GM19239 (cell line): ENCODE results near the gene MSLN.

ENCODE experiments used
- DNase-seq: peaks from one replicate; pipeline ENCODE4 v3.0.0; 2011; ENCODE audit warnings: low spot score; ENCODE audit not compliant: insufficient read length
- FAIRE-seq: peaks from 2 replicates; lab custom pipeline; 2011; peaks lifted over from hg19 to GRCh38; lab: Jason Lieb, UNC

The MSLN gene

DNA sequence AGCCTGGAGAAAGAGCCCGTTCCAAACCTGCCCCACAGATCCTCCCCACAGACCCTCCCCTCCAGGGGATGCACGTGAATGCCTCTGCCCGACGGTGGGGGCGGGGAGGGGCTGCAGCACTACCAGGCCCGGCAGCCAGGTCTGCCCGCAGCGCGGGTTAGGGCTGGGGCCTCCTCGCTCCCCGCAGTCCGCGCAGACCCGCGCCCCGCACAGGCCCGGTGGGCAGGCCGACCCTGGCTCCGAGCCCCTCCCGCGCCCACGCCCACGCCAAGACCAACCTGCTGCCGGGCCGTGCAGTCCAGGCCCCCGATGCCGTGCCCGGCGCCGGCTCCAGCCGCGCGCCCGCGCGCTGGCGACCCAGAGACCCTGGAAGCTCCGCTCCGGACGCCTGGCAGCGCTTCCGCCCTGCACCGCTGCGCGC is 27.5 kb downstream of the MSLN start, which contains the start of gene RPUSD1:
TSS of gene RPUSD1 (minus strand) at position 404 of the 421 bp plus-strand sequence. CDS start 644 bp downstream, outside the sequence.
- DNase-seq (no peak), FAIRE-seq (no peak)

DNA sequence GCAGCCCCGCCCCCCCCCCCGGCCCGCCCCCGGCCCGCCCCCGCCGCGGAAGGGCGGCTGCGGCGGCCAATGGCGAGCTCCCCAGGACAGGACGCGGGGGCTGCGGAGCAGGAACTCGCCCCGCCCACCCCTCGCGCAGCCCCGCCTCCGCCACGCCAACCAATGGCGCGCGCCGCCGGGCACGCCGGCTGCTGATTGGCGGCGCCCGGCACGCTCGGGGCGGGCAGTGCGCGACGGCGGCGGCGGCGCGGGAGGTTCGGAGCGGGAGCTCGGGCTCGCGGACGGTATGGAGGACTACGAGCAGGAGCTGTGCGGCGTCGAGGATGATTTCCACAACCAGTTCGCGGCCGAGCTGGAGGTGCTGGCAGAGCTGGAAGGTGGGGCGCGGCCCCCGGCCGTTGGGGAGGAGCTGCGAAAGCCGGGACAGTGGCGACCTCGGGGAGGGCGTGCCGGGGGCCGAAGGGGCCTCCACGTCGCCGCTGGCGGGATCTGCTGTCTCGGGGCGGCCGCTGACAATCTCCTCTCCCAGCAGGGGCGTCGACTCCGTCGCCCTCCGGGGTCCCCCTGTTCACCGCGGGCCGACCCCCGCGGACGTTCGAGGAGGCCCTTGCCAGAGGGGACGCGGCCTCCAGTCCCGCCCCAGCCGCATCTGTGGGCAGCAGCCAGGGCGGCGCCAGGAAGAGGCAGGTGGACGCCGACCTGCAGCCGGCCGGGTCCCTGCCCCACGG is 28.0 kb downstream of the MSLN start, which contains the start of gene CHTF18:
TSS of gene CHTF18 (plus strand) at position 222 of the 728 bp plus-strand sequence. CDS start at position 287, 65 bp downstream.
- DNase-seq (peak; percentile 100), FAIRE-seq (peak; percentile 70)

DNA sequence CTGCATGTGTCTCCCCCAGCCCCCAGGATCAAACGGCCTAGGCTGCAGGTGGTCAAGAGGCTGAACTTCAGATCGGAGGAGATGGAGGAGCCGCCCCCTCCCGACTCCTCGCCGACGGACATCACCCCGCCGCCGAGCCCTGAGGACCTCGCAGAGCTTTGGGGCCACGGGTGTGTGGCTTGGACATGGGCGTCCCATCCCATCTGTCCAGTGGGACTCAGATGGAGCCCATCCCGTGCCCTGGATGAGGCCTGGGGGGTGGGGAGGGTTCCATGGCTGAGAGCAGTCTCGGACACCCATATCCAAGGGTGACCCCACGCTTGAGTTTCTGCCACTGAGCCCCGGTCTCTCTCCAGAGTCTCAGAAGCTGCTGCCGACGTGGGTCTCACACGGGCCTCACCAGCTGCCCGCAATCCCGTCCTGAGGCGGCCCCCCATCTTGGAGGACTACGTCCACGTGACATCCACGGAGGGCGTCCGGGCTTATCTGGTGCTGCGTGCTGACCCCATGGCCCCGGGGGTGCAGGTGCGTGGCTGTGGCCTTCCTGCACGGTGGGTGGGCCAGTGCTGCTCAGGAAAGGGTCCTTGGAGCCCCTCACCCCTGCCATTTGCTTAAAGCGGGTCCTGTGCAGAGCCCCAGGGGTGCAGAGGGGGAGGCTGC is 28.8 kb downstream of the MSLN start:
- no peak for DNase-seq
- no peak for FAIRE-seq

DNA sequence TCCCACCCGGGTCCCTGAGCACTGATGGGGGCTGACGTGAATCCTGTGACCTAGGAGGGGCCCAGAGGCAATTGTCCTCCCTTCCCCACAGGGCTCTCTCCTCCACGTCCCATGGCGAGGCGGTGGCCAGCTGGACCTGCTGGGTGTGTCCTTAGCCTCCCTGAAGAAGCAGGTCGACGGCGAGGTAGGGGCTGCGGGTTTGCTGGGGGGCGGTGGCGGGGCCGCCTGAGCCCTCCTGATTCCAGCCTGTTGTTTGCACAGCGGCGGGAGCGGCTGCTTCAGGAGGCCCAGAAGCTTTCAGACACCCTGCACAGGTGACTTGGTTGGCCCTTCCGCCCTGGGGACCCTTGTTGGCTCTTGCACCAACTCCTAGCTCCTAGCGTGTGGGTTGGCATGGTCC is 29.6 kb downstream of the MSLN start:
- FAIRE-seq (no peak), DNase-seq (no peak)

DNA sequence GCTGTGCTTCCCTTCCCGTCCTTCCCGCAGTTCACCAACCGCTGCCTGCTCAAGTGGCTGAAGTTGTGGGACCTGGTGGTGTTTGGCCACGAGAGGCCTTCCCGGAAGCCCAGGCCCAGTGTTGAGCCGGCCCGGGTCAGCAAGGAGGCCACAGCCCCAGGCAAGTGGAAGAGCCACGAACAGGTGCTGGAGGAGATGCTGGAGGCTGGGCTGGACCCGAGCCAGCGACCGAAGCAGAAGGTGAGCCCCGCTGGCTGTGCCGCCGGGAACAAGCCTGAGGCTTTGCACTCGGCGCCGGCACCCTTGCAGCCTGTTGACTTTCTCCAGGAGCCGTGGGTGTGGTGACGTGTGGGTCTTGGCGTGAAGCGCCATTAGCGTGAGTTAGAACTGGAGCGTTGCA is 30.6 kb downstream of the MSLN start:
- DNase-seq (no peak), FAIRE-seq (no peak)

DNA sequence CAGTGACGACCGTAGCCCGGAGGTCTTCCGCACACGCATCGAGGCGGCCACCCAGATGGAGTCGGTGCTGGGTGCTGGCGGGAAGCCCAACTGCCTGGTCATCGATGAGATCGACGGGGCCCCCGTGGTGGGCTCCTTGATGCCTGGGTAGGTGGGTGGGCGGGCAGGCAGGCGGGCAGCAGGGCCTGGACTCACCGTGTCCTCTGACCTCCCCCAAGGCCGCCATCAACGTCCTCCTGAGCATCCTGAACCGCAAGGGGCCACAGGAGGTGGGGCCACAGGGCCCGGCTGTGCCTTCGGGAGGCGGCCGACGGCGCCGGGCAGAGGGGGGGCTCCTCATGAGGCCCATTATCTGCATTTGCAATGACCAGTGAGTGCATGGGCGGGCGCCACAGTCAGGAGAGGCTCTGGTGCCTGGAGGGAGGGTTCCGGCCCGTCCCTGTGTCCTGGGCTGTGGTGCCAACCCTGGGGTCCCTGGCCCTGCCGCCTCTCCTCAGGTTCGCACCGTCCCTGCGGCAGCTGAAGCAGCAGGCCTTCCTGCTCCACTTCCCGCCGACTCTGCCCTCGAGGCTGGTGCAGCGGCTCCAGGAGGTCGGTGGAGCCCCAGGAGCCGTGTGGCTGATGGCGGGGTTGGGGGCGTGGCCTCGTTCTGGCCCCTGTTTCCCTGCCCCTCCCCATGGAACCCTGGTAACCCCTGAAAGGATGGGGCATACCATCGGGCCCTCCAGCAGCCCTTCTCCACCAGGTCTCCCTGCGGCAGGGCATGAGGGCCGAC is 31.9 kb downstream of the MSLN start:
- DNase-seq (no peak), FAIRE-seq (no peak)

DNA sequence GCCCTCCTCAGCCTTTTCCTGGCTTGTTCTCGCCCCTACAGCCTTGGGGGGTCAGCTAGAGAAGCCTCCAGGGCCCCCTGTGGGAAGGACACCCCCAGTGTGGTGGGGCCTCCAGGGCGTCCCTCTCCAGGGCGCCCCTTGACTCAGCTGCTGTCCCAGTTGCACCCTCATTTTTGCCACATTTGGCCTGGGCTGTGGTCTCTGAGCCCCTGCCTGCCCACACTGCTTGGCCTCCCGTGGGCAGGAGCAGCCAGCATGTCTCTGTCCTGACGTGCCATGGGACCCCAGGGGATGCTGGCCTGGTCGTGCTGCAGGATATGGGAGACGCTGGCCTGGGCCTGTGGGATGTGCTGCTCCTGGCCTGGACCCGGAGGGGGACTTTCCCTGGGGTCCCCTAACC is 32.9 kb downstream of the MSLN start:
- DNase-seq, result no peak
- FAIRE-seq, result no peak

DNA sequence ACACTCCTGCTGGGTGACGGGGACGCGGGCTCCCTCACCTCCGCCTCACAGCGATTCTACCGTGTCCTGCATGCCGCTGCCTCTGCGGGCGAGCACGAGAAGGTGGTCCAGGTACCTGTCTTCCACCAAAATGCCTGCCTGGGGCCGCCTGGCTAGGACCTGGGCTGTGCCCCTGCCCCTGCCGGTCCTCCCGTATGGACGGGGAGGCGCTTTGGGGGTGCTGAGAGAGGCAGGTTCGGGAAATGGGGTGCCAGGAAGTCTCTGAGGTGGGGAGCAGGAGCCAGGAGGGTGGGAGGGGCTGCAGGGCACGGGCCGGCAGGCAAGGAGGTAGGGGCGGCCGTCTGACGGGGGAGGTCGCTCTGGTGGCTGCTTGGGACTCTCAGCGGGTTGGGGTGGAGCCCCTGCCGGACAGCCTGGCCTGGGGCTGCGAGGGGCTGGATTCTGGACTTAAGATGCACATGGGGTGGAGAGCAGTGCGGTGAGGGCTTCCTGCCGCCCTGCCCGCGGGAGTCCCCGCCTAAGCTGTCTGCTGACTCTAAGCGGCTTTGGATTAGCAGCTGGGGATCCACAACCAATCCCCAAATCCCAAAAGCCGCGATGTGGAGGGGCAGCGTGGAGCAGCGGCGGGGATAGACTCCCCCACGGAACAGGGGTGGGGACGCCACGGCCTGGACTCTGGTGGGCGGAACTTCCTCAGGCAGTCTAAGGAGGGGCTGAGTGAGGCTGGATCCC is 33.7 kb downstream of the MSLN start:
- FAIRE-seq, result no peak
- no peak for DNase-seq

DNA sequence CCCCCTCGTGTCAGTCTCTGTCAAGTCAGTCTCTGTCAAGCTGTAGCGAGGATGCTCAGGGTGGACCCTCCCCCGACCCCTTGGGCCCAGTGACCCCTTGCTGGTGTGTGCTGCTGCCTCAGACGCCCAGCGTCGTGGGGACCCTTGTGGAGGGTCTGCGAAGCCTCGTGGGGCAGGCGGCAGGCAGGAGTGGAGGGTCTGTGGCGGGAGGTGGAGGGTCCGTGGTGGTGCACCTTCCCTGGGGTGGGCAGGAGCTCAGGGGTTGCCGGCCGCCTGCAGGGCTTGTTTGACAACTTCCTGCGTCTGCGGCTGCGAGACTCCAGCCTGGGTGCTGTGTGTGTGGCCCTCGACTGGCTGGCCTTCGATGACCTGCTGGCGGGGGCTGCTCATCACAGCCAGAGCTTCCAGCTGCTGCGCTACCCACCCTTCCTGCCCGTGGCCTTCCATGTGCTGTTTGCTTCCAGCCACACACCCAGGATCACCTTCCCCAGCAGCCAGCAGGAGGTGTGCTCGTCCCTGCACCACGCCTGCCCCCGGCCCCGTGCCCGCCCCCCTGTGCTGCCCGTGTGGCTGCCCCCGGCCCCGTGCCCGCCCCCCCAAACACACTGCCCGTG is 34.4 kb downstream of the MSLN start:
- FAIRE-seq, result no peak
- no peak for DNase-seq

DNA sequence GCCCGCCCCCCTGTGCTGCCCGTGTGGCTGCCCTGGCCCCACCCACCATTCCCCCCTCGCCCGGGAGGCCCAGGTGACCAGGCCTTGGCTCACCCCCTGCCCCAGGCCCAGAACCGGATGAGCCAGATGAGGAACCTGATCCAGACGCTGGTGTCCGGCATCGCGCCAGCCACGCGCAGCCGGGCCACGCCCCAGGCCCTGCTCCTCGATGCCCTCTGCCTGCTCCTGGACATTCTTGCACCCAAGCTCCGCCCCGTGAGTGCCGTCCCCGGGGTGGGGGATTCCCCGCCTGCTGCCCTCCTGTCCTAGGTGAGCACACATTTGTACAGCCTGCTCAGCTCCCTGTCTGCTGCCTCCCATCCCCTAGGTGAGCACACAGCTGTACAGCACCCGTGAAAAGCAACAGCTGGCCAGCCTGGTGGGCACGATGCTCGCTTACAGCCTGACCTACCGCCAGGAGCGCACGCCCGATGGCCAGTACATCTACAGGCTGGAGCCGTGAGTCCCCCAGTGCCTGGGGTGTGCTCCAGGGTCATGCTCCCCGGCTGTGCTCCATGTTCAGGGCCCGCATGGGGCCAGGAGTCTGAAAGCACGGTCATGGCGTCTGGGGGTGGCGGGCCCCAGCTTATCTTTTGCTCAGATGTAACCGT is 35.2 kb downstream of the MSLN start:
- FAIRE-seq (no peak), DNase-seq (no peak)

DNA sequence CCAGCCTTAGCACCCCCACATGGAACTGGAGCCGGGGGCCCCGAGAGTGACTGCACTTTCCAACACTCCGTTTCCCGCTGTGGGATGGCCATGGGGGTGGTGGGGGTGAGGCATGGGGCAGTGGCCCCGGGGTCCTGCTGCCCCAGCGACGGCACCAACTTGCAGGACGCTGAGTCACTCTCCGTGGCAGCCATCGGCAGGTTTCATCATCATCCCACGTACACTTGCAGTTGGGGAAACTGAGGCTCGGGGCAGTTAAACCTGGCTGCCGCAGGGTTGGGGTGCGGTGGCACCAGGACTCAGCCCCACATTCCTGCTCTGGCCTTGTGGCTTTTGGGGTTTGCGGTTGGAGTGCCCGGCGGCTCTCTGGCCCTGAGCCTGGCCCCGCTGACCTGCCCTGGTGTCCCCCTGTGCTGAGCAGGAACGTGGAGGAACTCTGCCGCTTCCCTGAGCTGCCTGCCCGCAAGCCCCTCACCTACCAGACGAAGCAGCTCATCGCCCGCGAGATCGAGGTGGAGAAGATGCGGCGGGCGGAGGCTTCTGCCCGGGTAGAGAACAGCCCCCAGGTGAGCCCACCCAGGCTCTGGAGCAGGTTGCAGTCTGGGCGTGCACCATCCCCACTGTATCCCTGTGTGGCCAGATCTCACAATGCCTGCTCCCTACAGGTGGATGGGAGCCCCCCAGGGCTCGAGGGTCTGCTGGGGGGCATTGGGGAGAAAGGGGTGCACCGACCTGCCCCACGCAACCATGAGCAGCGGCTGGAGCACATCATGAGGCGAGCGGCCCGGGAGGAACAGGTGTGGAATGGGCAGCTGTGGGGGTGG is 36.0 kb downstream of the MSLN start:
- no peak for FAIRE-seq

DNA sequence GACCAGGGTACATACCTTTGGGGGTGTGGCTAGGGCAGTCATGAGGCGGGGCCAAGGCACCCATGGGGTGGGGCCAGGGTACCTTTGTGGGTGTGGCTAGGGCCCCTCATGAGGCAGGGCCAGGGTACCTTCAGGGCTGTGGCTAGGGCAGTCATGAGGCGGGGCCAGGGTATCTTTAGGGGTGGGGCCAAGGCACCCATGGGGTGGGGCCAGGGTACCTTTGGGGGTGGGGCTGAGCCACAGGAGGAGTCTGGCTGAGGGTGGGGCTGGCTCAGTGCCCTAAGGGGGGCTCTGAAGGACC is 36.5 kb downstream of the MSLN start:
- FAIRE-seq (no peak), DNase-seq (peak; percentile 53)

More for the DNA sequence above, 36.0 kb downstream of the MSLN start:
- no peak for DNase-seq

DNA sequence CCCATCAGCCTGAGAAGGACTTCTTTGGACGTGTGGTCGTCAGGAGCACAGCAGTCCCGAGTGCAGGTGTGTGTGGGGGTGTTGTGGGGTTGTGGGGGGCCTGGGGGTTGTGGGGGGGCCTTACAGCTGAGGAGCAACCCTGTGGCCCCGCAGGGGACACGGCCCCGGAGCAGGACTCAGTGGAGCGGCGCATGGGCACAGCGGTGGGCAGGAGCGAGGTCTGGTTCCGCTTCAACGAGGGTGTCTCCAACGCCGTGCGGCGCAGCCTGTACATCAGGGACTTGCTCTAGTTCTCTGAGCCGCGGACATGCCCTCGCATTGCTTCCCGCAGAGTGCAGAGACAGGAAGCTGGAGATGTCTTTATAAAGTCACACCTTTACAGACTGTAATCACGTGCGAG is 37.2 kb downstream of the MSLN start:
- FAIRE-seq (no peak), DNase-seq (no peak)

DNA sequence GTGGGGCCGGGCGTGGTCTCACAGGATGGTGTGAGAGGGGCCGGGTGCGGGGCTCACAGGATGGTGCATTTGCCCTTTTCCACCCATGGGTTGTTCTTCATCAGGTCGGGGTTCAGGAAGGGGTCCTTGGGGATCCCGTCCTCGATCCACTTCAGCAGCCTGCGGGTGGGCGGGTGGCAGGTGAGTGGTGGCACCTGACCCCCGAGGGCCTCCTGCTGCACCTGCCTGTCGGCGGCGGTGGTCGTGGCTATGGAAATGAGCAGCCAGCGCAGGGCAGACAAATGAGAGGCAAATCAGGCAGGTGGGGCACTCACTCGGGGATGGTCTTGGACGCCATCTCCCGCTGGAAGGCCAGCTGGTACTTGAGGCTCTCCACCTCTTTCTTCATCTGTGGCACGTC is 38.1 kb downstream of the MSLN start:
- DNase-seq (no peak), FAIRE-seq (no peak)

DNA sequence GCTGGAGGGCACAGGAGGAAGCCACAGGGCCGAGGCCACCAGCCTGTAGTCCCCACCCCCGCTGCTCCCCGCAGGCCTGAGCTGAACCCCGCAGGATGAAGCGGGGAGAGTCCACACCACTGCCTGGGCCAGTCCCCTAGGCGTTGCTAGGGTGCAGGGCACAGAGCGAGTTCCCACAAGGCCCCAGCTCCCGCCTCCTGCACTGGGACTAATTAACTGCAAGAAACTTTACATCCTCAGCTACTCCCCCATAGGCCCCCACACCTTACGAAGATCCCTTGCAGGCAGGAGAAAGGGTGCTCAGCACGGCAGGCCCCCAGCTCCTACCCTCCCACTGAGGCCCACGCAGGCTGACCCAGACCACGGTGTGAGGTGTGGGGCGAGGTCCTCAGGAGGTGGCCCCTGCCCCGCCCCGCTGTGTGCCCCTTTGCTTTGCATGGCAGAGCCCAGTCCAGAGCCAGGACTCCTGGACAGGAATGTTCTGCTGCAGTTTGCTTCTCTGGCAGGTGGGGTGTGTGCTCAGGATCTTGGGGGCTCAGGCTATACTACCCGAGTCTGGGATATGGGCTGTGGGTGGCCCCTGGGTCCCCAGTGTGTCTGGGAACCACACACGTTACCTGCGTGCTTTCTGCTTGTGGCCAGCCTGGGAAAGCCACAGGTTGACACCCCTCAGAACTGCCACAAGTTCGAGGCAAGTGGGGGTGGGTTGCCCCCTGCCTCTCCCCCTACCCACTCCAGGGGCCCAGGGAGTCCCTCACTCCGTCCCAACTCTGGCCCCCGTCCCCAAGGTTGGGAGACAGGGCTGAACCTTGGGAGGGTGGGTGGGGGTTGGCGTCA is 38.8 kb downstream of the MSLN start:
- FAIRE-seq (no peak), DNase-seq (no peak)

DNA sequence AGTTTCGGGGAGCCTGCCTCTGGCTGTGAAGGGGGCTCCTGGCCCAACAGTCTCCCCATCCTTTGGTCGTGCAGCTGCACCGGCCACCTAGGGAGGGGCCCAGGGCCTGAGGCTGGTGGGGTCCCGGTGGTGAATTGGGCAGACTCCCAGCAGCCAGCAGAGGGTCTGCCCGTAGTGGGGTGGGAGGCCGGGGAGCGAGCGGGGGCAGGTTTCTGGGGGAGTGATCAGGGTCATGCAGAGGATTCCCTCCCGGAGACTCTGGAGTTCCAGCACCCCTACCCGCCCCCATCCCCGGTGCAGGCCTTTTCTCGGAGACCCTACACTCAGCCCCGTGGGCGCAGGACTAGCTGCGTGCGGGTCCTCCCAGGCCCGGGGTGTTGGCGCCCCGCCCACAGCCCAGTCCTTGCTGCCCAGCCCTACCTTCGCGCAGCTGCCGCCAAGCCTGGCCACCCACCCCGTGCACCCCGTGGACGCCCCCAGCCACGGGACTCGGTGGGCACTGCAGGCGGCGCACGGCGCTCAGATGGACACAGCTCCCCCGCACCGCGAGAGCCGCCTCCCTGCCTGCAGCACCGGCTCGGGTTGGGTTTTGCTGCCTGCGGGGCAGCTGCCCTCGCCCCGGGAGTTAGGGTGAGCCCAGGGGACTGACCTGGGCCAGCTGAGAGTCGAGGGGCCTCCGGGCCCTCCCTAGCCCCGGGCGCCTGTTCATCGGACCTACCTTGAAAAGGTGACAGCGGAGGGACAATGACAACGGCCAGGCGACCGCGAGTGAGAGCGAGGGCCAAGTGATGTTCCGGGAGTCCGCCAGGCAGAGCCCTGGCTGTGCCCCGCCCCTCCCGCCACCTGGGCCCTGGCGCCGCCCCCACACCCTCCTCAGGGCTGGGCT is 39.7 kb downstream of the MSLN start, which contains the start of gene GNG13:
TSS of gene GNG13 (minus strand) at position 787 of the 886 bp plus-strand sequence. CDS start 1,657 bp downstream, outside the sequence.
- FAIRE-seq (no peak), DNase-seq (no peak)
